Prostate gland (tissue), 2 donors: Measurements from ENCODE around the gene SLC9C2.

Source experiments
- CTCF ChIP-seq, 4 experiments: fragments of 200-600 bp in 2 of 4; fragments of 450-650 bp in 2 of 4; sonication (generic) in 2 of 4; IDR thresholded peaks; 1 replicate in 3 of 4; 2 replicates in 1 of 4; pipeline ENCODE4 v1.5.1; 2016 to 2019; ENCODE audit warnings: antibody characterized with exemption in 4 of 4, mild to moderate bottlenecking in 2 of 4, moderate library complexity in 2 of 4
- POLR2A ChIP-seq: fragments of 450-650 bp; IDR thresholded peaks from one replicate; pipeline ENCODE4 v1.6.1; 2016; ENCODE audit warnings: antibody characterized with exemption, mild to moderate bottlenecking
- POLR2AphosphoS5 ChIP-seq: sonication (generic); formaldehyde crosslinking; IDR thresholded peaks from one replicate; pipeline ENCODE4 v1.6.1; 2017; ENCODE audit warnings: antibody characterized with exemption

- TF ChIP-seq CTCF (IDR thresholded peaks at IDR 0.05) (no peak), POLR2A (no peak), POLR2AphosphoS5 (no peak)
Observed at GRCh38 chr1:173628888-173629287, 26.0 kb upstream of the SLC9C2 start.
